GM19351 (cell line): ENCODE results near the gene UGT2B7.

Experiments used
- ATAC-seq: cut with Tn5 transposase; IDR thresholded peaks from one replicate; pipeline ENCODE4 v1.9.1; 2021; ENCODE audit warnings: mild to moderate bottlenecking, moderate library complexity; ENCODE audit not compliant: unreplicated experiment

Gene UGT2B7

GRCh38 chr4:69147334-69147733 lies 51.1 kb downstream of the UGT2B7 start:
- ATAC-seq = no peak

- no peak for ATAC-seq
Observed at GRCh38 chr4:69154021-69154420, 57.7 kb downstream of the UGT2B7 start.

DNA sequence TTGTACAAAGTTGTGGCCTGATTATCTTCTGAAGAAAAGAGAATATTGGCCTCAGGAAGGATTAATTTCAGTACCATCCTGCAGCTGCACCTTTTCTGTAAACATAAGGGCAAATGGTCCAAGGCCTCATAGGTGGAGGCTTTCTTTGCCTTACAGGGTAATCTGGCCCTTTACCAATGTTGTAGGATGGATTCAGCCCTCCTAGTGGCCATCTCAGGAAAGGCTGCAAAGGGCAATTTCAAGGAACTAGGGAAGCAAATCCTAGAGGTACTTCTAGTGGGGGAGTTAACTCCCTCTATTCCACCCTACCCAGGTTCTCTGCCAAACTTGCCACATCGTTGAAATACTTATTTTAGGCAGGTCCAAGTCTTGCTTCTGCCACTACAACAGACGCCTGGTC lies 60.6 kb downstream of the UGT2B7 start:
- ATAC-seq = peak; percentile 73
